ENCODE data around the gene PLK2. TPM values are rescaled to one million over a fixed set of nuclear protein-coding genes. Genes with fewer than 3 reads are reported as not detected.

PLK2 gene
- total RNA-seq, 1 donor from 2014 or later: 15.0 TPM

DNA sequence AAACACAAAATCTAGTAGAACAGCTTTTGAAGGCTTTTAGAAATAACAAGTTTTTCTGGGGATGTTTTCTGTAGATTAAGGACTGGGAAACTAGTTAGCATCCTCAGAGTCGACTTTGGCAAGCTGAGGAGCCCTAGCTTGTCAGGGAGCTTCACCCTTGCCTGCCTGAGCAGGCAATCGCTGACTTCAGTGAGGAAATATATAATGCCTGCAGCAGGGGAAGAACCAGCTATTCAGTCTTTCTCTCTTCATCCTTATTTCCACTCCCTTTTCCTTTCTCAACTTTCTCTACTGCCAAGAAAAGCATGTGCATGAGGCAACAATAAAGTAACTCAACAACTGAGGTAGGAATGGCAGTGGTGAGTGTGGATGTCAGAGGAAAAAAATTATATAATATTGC is 54.7 kb downstream of the PLK2 start:
- no peak overlapping the region for H3K27ac Mint-ChIP-seq (ENCODE audit: unreplicated experiment)
- TF ChIP-seq, protein P1, sequence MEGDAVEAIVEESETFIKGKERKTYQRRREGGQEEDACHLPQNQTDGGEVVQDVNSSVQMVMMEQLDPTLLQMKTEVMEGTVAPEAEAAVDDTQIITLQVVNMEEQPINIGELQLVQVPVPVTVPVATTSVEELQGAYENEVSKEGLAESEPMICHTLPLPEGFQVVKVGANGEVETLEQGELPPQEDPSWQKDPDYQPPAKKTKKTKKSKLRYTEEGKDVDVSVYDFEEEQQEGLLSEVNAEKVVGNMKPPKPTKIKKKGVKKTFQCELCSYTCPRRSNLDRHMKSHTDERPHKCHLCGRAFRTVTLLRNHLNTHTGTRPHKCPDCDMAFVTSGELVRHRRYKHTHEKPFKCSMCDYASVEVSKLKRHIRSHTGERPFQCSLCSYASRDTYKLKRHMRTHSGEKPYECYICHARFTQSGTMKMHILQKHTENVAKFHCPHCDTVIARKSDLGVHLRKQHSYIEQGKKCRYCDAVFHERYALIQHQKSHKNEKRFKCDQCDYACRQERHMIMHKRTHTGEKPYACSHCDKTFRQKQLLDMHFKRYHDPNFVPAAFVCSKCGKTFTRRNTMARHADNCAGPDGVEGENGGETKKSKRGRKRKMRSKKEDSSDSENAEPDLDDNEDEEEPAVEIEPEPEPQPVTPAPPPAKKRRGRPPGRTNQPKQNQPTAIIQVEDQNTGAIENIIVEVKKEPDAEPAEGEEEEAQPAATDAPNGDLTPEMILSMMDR (conservative IDR thresholded peaks at IDR 0.05): no peak
- H3K9me3 Mint-ChIP-seq: peaks cover 2% of the 10 kb centered on the region
- H3K4me1 Mint-ChIP-seq: no peaks in the 10 kb centered on the region
- no peaks in the 10 kb centered on the region for H3K36me3 Mint-ChIP-seq (ENCODE audit: low read depth)
- no peaks in the 10 kb centered on the region for H3K27me3 Mint-ChIP-seq (ENCODE audit: low read depth)
- no peak for DNase-seq (ENCODE audit: low read depth, low spot score)
- H3K4me3 Mint-ChIP-seq: no peak overlapping the region

DNA sequence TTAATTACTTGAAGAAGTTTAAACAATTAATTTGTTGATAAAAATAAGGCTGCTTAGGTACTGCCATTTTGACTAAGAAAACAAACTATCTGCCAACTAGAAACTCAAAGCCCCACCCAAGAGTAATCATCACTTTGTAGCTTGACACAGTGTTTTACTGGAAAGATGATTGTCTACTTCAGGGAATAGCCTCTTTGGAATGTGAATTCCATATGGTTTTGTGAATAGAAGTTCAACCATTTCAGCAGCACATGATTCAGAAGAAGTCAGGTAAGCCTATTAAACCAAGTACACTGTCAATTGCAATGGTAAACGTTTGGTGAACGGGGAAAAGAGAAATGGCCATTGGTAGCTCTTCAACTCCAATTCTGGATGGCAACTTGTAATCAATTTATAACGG is 55.2 kb downstream of the PLK2 start:
- Mint-ChIP-seq H3K27me3 (ENCODE audit: low read depth) (no peaks in the 10 kb centered on the region), H3K4me1 (no peaks in the 10 kb centered on the region), H3K27ac (ENCODE audit: unreplicated experiment) (no peak overlapping the region), H3K36me3 (ENCODE audit: low read depth) (no peaks in the 10 kb centered on the region), H3K4me3 (no peak overlapping the region), H3K9me3 (peaks cover 2% of the 10 kb centered on the region)
- DNase-seq (ENCODE audit: low read depth, low spot score): no peak
- TF ChIP-seq, protein P1 (conservative IDR thresholded peaks at IDR 0.05): no peak

Other genes starting within 250 kb of the PLK2 start
- gene GAPT, start 31.3 kb upstream of the PLK2 start, total RNA-seq: not detected in 2 replicates
- gene RAB3C, start 123.0 kb upstream of the PLK2 start, total RNA-seq: 13.6 and 21.7 TPM in 2 replicates

Data from neural crest cell (in vitro differentiated cells).